Mucosa of rectum (tissue), 2 donors: ENCODE data around the gene GGTLC1.
"Not testable (repeated sequence)": the region's sequence is repeated elsewhere in the genome, so short reads cannot be mapped to it uniquely, and the experiment has no call there.

Experiments
- H3K27ac ChIP-seq, 2 donors: one replicate each; pipeline ENCODE4 v1.7.0; 2013; ENCODE audit warnings: inconsistent platforms in 2 of 2, low read depth in 2 of 2, low read length in 2 of 2
- H3K27me3 ChIP-seq, 2 donors: one replicate each; pipeline ENCODE4 v1.7.0; 2013; ENCODE audit warnings: low read length in 2 of 2; ENCODE audit not compliant: control insufficient read depth in 2 of 2, insufficient read depth in 2 of 2
- H3K36me3 ChIP-seq, 2 donors: one replicate each; pipeline ENCODE4 v1.7.0; 2013; ENCODE audit warnings: low read length in 2 of 2; ENCODE audit not compliant: control insufficient read depth in 2 of 2, insufficient read depth in 2 of 2
- H3K4me1 ChIP-seq, 2 donors: one replicate each; pipeline ENCODE4 v1.7.0; 2013; ENCODE audit warnings: low read length in 2 of 2, mild to moderate bottlenecking in 1 of 2; ENCODE audit not compliant: control insufficient read depth in 2 of 2, insufficient read depth in 2 of 2
- H3K4me3 ChIP-seq, 2 donors: one replicate each; pipeline ENCODE4 v1.7.0; 2013; ENCODE audit warnings: low read length in 2 of 2
- H3K9ac ChIP-seq, 2 donors: one replicate each; pipeline ENCODE4 v1.7.0; 2013; ENCODE audit warnings: low read length in 2 of 2, low read depth in 1 of 2, mild to moderate bottlenecking in 1 of 2
- H3K9me3 ChIP-seq, 2 donors: one replicate each; pipeline ENCODE4 v1.7.0; 2013; ENCODE audit warnings: low read length in 2 of 2; ENCODE audit not compliant: control insufficient read depth in 2 of 2
- donor health status: healthy.
- donor health status: Normal muscosa, but diverticular disease.

GGTLC1 gene

DNA sequence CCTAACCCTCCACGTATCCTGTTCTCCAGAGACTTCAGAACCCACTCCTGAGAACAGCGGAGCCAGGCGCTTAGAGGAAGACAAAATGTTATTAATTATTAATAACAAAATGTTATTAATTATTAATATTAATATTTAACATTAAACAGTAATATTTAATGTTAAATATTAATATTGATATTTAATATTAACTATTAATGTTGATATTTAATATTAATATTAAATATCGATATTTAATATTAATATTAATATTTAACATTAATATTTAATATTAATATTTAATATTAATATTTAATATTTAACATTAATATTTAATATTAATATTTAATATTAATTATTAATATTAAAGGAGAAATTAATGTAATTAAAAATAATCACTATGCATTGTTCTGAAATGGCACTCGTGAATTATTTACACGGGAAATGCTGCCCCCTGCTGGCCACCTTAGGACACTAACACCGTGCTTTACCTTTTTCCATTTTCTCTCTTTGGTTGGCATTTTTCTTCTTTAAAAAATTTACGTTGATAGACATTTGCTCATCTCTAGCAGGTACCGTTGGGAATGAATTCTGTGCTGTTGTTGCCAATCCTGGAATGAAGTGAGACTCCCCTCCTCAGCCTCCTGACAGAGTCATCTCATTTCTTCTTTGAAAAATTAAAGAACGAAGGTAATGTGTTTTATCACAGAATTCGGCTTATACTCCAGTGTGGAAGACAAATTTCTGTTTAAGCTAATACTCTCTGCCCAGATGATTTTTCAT lies 7.5 kb upstream of the GGTLC1 start:
- H3K27ac ChIP-seq, result no peak overlapping the region
- no peaks in the 10 kb centered on the region for H3K36me3 ChIP-seq
- H3K9ac ChIP-seq, result no peak overlapping the region

DNA sequence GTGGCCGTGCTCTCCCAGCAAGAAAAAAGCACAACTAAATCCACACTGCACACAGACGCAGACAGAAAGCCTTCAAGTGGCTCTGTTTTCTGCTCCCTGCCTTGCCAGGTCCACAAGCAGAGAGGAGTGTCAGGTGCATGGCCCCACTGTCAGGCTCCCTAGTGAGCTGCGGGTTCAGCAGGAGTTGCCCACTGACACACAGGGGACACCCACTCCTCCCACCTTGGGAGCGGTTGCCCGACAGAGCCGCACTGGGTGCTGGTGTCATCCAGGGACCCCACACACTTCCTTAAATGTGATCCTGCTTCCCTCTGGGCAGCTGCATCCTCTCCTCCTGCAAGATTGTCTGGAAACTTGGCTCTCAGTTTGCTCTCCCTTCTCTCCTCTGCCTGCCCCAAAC lies 6.7 kb upstream of the GGTLC1 start:
- not testable (repeated sequence) for H3K4me1 ChIP-seq, H3K36me3 ChIP-seq

More for the DNA sequence above, 7.5 kb upstream of the GGTLC1 start:
- Histone ChIP-seq H3K9me3 (no peaks in the 10 kb centered on the region), H3K27me3 (no peaks in the 10 kb centered on the region), H3K4me1 (no peaks in the 10 kb centered on the region), H3K4me3 (no peak overlapping the region)

DNA sequence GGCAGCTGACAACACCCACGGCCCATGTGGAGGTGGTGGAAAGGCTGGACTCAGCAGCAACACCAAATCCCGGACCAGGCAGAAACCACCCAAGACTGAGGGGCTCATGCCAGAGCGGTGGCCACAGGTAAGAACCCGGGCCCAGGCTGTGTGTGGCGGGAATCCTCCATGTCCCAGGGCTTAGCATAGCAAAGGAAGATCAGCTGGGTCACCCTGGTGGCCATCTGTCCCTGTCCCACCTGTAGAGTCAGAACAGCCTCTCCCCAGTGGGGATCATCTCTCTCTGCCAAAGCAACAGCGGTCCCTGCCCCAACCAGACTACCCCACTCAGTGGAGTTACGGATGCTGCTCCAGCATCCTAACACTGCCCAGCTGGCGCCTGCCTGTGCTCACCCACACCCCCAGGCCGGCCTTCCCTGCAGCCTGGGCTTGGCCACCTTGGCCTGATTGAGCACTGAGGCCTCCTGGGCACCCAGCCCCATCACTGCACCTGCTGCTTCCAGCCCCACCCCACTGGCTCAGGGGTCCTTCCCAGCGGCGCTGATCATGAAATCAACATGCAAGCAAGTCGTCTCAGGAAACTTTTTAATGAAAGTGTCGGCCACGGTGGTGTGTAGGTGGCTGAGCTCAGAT lies 5.5 kb upstream of the GGTLC1 start:
- not testable (repeated sequence) for H3K9ac ChIP-seq, H3K36me3 ChIP-seq, H3K27ac ChIP-seq, H3K4me1 ChIP-seq, H3K9me3 ChIP-seq, H3K4me3 ChIP-seq, H3K27me3 ChIP-seq

More for the DNA sequence above, 6.7 kb upstream of the GGTLC1 start:
- H3K9me3 ChIP-seq, H3K27me3 ChIP-seq, H3K4me3 ChIP-seq, H3K9ac ChIP-seq, H3K27ac ChIP-seq: not testable (repeated sequence)

GRCh38 chr20:23993440-23993839 lies 4.9 kb upstream of the GGTLC1 start:
- not testable (repeated sequence) for H3K4me3 ChIP-seq, H3K4me1 ChIP-seq, H3K9me3 ChIP-seq, H3K27ac ChIP-seq, H3K9ac ChIP-seq, H3K27me3 ChIP-seq, H3K36me3 ChIP-seq

DNA sequence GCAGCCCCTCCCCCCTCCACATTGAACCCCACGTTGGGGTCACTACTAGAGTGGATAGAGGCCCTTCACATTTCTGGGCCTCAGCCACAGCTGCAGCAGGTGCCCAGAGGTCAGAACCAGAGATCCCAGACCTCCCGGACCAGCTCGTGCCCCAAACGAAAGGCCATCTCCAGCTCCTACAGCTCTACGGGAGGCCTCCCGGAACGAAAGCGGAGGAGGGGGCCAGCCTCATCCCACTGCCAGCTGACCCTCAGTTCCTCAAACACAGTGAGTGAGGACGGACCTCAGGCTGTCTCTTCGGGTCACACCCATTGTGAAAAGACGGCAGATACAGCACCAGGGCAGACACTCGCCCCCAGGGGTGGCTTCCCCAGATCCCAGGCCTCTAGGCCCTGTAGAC lies 1.7 kb upstream of the GGTLC1 start:
- not testable (repeated sequence) for H3K9me3 ChIP-seq, H3K4me1 ChIP-seq, H3K27ac ChIP-seq, H3K27me3 ChIP-seq, H3K4me3 ChIP-seq, H3K36me3 ChIP-seq, H3K9ac ChIP-seq

DNA sequence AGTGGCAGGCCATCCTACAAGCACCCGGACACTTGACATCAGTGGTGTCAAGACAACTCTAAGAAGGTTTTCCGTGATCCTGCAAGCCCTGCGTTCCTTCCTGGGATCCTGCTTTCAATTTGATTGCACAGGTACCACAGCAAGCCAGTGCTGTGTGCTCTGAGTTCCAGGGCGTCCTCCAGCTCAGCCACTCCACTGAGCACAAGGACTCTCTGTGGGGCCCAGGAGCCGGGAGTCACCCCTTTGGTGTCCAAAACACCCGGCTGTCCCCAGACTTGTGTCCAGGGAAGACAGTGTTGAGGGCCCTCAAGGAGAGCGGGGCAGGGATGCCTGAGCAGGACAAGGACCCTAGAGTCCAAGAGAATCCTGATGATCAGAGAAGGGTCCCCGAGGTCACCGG lies 387 bp upstream of the GGTLC1 start:
- not testable (repeated sequence) for H3K9me3 ChIP-seq, H3K27ac ChIP-seq, H3K4me1 ChIP-seq, H3K27me3 ChIP-seq, H3K9ac ChIP-seq, H3K36me3 ChIP-seq, H3K4me3 ChIP-seq

DNA sequence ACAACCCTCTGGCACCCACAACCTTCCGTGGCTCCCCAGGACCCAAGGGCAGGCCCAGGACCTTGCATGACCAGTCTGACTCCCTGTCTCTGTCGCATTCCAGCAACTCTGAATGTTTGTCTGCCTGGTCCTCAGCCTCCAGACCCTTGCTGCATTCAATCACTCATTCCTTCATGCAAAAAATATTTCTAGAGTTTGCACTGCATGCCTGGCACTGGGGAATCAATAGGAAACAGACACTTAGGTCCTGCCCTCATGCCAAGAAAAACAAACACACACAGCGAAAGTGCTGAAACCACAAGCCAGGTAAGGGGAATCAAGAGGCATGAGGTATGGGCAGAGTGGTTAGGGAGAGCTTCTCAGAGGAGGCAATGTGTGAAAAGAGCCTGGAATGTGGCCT lies 1.9 kb downstream of the GGTLC1 start:
- H3K9ac ChIP-seq, H3K36me3 ChIP-seq, H3K27ac ChIP-seq, H3K4me3 ChIP-seq, H3K4me1 ChIP-seq, H3K9me3 ChIP-seq, H3K27me3 ChIP-seq: not testable (repeated sequence)

GRCh38 chr20:23986310-23986709 lies 2.3 kb downstream of the GGTLC1 start:
- not testable (repeated sequence) for H3K27me3 ChIP-seq, H3K4me1 ChIP-seq, H3K27ac ChIP-seq, H3K9me3 ChIP-seq, H3K4me3 ChIP-seq, H3K9ac ChIP-seq, H3K36me3 ChIP-seq

DNA sequence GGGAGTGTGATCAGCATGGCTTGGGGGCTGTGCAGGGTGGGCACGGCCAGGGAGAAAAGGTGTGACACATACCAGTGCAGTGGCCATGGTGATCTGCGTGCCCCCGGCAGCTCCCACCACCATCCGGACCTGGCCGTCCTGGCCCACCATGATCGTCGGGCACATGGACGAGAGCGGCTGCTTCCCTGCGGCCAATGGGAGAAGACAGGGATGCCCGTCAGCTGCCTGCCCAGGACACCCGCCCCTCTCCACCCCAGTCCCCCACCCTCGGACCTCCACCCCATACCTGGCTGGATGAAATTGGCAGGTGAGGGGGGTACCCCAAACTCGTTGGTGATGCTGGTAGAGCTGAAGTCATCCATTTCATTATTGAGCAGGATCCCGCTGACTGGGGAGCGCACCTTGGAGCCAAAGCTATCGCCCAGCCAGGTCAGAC lies 2.8 kb downstream of the GGTLC1 start:
- not testable (repeated sequence) for H3K27me3 ChIP-seq, H3K9me3 ChIP-seq, H3K27ac ChIP-seq, H3K36me3 ChIP-seq, H3K9ac ChIP-seq, H3K4me1 ChIP-seq, H3K4me3 ChIP-seq

DNA sequence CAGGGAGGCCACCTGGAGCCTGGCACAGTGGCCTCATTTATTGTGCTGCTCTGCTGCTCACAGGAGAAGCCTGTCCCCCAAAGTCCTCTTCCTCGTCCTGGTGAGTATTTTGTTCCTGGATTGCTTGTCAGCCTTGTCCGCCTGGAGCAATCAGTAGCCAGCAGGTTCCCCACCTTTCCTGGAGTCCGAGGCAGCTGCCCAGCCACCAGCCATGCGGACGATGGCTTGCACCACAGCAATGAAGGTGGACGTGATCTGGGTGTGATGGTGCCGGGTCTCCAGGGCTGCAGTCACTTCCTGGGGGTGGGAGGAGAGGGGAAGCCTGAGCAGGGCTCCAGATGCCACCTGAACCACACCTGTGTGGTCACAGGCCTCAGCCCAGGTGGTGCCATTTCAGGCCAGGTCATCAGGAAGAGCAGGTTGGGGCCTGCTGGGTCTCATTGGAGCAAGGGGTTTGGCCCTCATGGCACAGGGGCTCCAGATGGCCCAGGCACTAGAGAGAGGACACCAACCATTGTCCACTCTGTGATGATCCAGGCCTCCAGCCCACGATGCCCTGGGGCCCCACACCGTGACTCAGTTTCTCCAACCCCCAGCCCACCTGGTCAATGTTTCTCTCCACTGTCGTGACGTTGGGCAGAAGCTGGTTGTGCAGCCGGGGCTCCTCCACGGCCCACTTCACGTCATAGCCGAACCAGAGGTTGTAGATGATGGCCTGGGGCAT lies 3.4 kb downstream of the GGTLC1 start:
- not testable (repeated sequence) for H3K27me3 ChIP-seq, H3K27ac ChIP-seq, H3K9me3 ChIP-seq, H3K9ac ChIP-seq, H3K4me3 ChIP-seq, H3K36me3 ChIP-seq, H3K4me1 ChIP-seq
